Thyroid gland (tissue), 4 donors: ENCODE results near the gene PDGFB.

Experiments
- CTCF ChIP-seq, 6 experiments: fragments of 200-600 bp in 3 of 6; fragments of 450-650 bp in 3 of 6; sonication (generic) in 3 of 6; IDR thresholded peaks; one replicate each; pipeline ENCODE4 v1.5.1; 2016 to 2019; ENCODE audit warnings: antibody characterized with exemption in 6 of 6, mild to moderate bottlenecking in 2 of 6, inconsistent platforms in 1 of 6, moderate library complexity in 1 of 6
- POLR2A ChIP-seq, 2 donors: fragments of 450-650 bp; IDR thresholded peaks; one replicate each; pipeline ENCODE4 v1.6.1; 2017; ENCODE audit warnings: antibody characterized with exemption in 2 of 2, mild to moderate bottlenecking in 2 of 2, moderate library complexity in 1 of 2

- TF ChIP-seq CTCF (IDR thresholded peaks at IDR 0.05): no peak
- TF ChIP-seq POLR2A (IDR thresholded peaks at IDR 0.05): no peak
Measured at GRCh38 chr22:39181778-39182177, 63.0 kb downstream of the PDGFB start.
